ENCODE results near the gene CDCA3. TPM values are rescaled to one million over a fixed set of nuclear protein-coding genes. Genes with fewer than 3 reads are reported as not detected.

CDCA3 gene
- total and polyA plus RNA-seq, 3 donors from 2014 or later, result 27.5 to 81.7 (median 43.5) TPM

DNA sequence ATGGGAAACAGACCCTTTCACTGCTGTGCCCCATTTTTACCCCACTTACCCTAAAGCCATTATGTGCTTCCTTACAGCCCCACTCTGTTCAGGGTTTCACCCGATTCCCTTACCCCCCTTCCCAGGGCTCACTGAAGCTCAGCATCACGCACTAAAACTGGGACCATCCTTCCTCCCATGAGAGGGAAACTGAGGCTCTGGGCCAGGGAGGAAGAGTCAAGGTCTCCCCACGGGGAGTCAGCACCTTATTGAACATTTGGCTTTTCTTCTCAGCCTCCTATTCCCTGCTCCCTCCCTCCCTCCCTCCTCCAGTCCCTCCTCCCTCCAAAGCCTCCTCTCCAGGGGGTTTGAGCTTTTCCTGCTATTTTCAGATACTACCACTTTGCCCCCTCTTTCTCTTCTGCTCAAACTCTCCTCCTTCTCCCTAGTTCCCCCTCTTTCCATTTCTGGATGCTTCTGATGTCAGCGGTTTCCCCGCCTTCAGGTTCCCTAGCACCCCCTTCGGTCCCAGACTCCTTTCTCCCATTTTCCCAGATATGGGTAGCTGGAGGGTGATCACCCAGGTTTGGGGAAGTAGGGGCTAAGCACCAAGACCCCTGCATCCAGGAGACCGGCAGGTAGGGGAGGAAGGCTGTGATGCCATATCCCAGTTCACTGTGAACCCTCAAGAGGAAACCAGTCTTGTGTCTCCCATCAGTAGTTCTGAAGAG, 28.5 kb downstream of the CDCA3 start:
- H3K36me3 ChIP-seq (ENCODE audit: low read depth, missing control alignments), result no peaks in the 10 kb centered on the region
- TF ChIP-seq CTCF (IDR thresholded peaks at IDR 0.05) (no peak), POLR2A (IDR thresholded peaks at IDR 0.05) (no peak)
- peaks cover 15% of the 10 kb centered on the region for H3K4me1 ChIP-seq
- no peaks in the 10 kb centered on the region for H3K27me3 ChIP-seq
- H3K4me3 ChIP-seq, result peak overlapping the region in 1 of 2 donors; percentile 50
- DNase-seq, result no peak
- 61 to 66% methylated on average over 7 of the region's 7 CpGs for WGBS, 2 donors
- intact Hi-C loops (cut with DNase I; ENCODE audit: low total_unique reads), result loop anchor here (10.0 kb wide), 1 partner anchor 48 kb away; the partner anchor contains the start of gene LAG3
- no peak overlapping the region for H3K27ac ChIP-seq
- no peaks in the 10 kb centered on the region for H3K9me3 ChIP-seq

DNA sequence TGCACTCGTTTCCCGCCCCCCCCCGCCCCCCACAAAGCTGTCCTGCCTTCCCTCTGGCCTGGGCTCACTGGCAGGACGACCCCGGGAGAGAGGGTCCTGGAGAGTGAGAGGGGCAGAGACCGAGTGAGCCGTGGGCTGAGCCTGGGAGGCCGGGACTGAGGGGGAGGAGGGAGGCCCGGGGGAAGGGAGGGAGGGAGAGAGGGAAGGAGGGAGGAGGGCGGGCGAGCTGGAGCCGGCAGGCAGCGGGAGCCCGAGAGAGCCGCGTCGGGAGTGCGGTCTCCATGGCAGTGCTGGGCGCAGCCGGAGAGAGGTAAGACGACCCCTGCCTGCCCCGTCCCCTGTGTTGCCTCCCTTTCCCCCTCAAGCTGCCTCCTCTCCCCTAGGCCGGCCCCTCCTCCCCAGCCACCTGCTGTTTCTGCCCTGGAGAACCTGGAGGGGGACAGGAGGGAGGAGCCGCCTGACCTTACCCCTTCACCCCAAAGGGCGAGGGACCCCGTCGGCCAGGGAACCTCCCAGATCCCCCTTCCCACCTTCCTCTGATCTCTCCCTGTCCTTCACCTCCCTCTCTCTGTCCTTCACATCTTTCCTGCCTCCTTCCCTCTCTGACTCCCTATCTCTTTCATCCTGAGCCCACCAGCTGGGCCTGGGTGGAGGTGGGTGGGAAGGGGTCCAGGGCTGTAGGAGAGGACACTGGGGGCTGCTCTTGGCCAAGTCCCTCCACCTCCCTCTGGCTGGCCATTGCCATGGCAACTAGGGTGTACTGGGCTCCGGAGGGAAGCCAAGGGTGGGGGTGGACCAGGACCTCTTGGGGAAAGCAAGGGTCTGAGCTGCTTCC, 29.3 kb downstream of the CDCA3 start, which contains the start of gene GPR162:
Gene GPR162, plus strand, starts transcription at position 231 of the 835 bp plus-strand sequence. CDS start 2,078 bp downstream, outside the sequence.
- Histone ChIP-seq H3K36me3 (ENCODE audit: low read depth, missing control alignments) (no peaks in the 10 kb centered on the region), H3K27me3 (no peaks in the 10 kb centered on the region), H3K4me3 (peak within 1 kb of the TSS; percentile 37 to 50), H3K27ac (peak within 1 kb of the TSS; percentile 9 to 36), H3K4me1 (peaks cover 8% of the 10 kb centered on the region), H3K9me3 (no peaks in the 10 kb centered on the region)
- intact Hi-C loops (cut with DNase I; ENCODE audit: low total_unique reads), result loop anchor here (10.0 kb wide), 1 partner anchor 47 kb away; the partner anchor contains the start of gene LAG3
- WGBS, 2 donors, result 10 to 34% methylated on average over 23 to 27 of the region's 28 CpGs
- peak; percentile 67 for DNase-seq
- no peak for TF ChIP-seq CTCF (IDR thresholded peaks at IDR 0.05)
- no peak for TF ChIP-seq POLR2A (IDR thresholded peaks at IDR 0.05)

GRCh38 chr12:6820166-6820565, 30.9 kb downstream of the CDCA3 start:
- DNase-seq, result no peak
- no peak overlapping the region for H3K4me3 ChIP-seq
- no peaks in the 10 kb centered on the region for H3K27me3 ChIP-seq
- peaks cover 8% of the 10 kb centered on the region for H3K4me1 ChIP-seq
- intact Hi-C loops (cut with DNase I; ENCODE audit: low total_unique reads), result loop anchor here (10.0 kb wide), 1 partner anchor 45 kb away; the partner anchor contains the start of gene LAG3
- no peaks in the 10 kb centered on the region for H3K9me3 ChIP-seq
- TF ChIP-seq CTCF (IDR thresholded peaks at IDR 0.05) (no peak), POLR2A (IDR thresholded peaks at IDR 0.05) (no peak)
- 59 to 63% methylated on average over 2 to 5 of the region's 5 CpGs for WGBS, 2 donors
- no peaks in the 10 kb centered on the region for H3K36me3 ChIP-seq (ENCODE audit: low read depth, missing control alignments)
- H3K27ac ChIP-seq, result no peak overlapping the region

DNA sequence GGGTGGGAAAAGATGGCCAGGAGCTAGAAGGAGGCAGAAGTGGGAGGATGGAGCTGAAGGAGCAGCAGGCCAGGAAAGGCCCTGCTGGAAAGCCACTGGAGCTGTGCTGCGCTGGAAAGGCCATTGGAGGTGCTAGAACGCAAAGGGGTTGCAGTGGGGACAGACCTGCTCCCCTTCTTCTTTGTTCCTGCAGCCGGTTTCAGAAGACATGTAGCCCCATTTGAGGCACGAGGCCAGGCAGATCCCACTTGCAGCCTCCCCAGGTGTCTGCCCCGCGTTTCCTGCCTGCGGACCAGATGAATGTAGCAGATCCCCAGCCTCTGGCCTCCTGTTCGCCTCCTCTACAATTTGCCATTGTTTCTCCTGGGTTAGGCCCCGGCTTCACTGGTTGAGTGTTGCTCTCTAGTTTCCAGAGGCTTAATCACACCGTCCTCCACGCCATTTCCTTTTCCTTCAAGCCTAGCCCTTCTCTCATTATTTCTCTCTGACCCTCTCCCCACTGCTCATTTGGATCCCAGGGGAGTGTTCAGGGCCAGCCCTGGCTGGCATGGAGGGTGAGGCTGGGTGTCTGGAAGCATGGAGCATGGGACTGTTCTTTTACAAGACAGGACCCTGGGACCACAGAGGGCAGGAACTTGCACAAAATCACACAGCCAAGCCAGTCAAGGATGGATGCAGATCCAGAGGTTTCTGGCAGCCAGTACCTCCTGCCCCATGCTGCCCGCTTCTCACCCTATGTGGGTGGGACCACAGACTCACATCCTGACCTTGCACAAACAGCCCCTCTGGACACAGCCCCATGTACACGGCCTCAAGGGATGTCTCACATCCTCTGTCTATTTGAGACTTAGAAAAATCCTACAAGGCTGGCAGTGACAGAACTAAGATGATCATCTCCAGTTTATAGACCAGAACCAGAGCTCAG, 31.7 kb downstream of the CDCA3 start:
- H3K27ac ChIP-seq, result no peak overlapping the region
- H3K4me3 ChIP-seq, result no peak overlapping the region
- 91 to 92% methylated on average over 13 of the region's 13 CpGs for WGBS, 2 donors
- intact Hi-C loops (cut with DNase I; ENCODE audit: low total_unique reads), result loop anchor here (10.0 kb wide), 1 partner anchor 45 kb away; the partner anchor contains the start of gene LAG3
- TF ChIP-seq CTCF (IDR thresholded peaks at IDR 0.05) (no peak), POLR2A (IDR thresholded peaks at IDR 0.05) (no peak)
- H3K36me3 ChIP-seq (ENCODE audit: low read depth, missing control alignments), result no peaks in the 10 kb centered on the region
- no peaks in the 10 kb centered on the region for H3K27me3 ChIP-seq
- no peak for DNase-seq
- peaks cover 8% of the 10 kb centered on the region for H3K4me1 ChIP-seq
- no peaks in the 10 kb centered on the region for H3K9me3 ChIP-seq
